ENCODE measurements around the gene SLC44A5. TPM values are rescaled to one million over a fixed set of nuclear protein-coding genes. Genes with fewer than 3 reads are reported as not detected.
"Not testable (repeated sequence)": the region's sequence is repeated elsewhere in the genome, so short reads cannot be mapped to it uniquely, and the experiment has no call there.

Gene SLC44A5
- total RNA-seq, 2 donors from 2014 or later = 0.70 TPM; not detected in 1

- H3K4me1 Mint-ChIP-seq (ENCODE audit: low read depth) = no peaks in the 10 kb centered on the region
- H3K27ac Mint-ChIP-seq = no peak overlapping the region
- H3K27me3 Mint-ChIP-seq (ENCODE audit: low read depth) = no peaks in the 10 kb centered on the region
- ATAC-seq (replicated peaks in 1 of 2) = no peak
- peaks cover 0 to 6% of the 10 kb centered on the region in 2 donors for H3K9me3 Mint-ChIP-seq
- no peak overlapping the region for H3K4me3 Mint-ChIP-seq
- H3K36me3 Mint-ChIP-seq (ENCODE audit: insufficient read depth in 2 of 2) = no peaks in the 10 kb centered on the region
- no peak for DNase-seq
Observed at GRCh38 chr1:75444220-75444619, 166.7 kb downstream of the SLC44A5 start.

DNA sequence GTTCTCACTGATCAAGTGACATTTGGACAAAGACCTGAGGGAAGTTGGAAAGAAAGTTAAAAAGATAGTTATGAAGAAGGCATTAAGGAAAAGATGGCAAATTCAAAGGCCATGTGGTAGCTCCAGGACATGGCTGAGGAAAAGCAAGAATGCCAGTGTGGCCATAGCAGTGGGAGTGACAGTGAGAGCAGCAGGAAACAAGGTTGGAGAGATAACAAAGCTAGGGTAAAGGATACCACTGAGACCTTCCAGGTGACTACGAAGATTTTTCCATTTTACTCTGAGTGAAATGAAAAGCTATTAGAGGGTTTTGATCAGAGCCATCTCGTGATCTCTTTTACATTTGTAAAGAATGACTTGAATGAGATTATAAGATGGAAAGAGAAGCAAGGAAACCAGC lies 170.6 kb downstream of the SLC44A5 start:
- DNase-seq = no peak
- no peak for ATAC-seq (replicated peaks in 1 of 2)
- no peak overlapping the region for H3K4me3 Mint-ChIP-seq

GRCh38 chr1:75438355-75438754 lies 172.6 kb downstream of the SLC44A5 start:
- Mint-ChIP-seq H3K9me3 (no peaks in the 10 kb centered on the region), H3K4me3 (no peak overlapping the region), H3K36me3 (ENCODE audit: insufficient read depth in 2 of 2) (no peaks in the 10 kb centered on the region), H3K4me1 (ENCODE audit: low read depth) (no peaks in the 10 kb centered on the region), H3K27me3 (ENCODE audit: low read depth) (no peaks in the 10 kb centered on the region), H3K27ac (no peak overlapping the region)
- ATAC-seq (replicated peaks in 1 of 2) = no peak
- DNase-seq = no peak

More for the DNA sequence above, 170.6 kb downstream of the SLC44A5 start:
- Mint-ChIP-seq H3K27ac (no peak overlapping the region), H3K36me3 (ENCODE audit: insufficient read depth in 2 of 2) (no peaks in the 10 kb centered on the region), H3K27me3 (ENCODE audit: low read depth) (no peaks in the 10 kb centered on the region), H3K4me1 (ENCODE audit: low read depth) (no peaks in the 10 kb centered on the region), H3K9me3 (no peaks in the 10 kb centered on the region)

- ATAC-seq (replicated peaks in 1 of 2) (no peak), DNase-seq (no peak)
- Mint-ChIP-seq H3K27me3 (ENCODE audit: low read depth) (no peaks in the 10 kb centered on the region), H3K4me3 (no peak overlapping the region), H3K36me3 (ENCODE audit: insufficient read depth in 2 of 2) (no peaks in the 10 kb centered on the region), H3K9me3 (no peaks in the 10 kb centered on the region), H3K4me1 (ENCODE audit: low read depth) (no peaks in the 10 kb centered on the region), H3K27ac (no peak overlapping the region)
Observed at GRCh38 chr1:75431843-75432242, 179.1 kb downstream of the SLC44A5 start.

DNA sequence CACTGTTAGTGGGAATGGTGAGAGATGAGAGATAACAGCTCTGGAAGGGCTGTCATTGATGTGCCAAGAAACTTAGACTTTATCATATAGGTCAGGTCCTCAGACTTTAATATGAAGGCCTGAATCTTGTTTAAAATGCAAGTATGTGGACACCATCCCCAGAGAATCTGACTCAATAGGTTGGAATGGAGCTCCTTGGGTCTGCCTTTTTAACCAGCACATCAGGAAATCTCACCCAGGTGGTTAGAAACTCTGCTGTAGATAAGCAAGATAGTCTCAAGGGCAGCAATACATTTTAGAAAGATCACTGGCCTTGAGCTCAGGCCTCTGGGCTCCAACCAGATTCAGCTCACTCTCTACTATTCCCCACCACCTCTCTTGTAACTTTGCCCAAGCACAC lies 180.4 kb downstream of the SLC44A5 start:
- Mint-ChIP-seq H3K9me3 (no peaks in the 10 kb centered on the region), H3K27me3 (ENCODE audit: low read depth) (no peaks in the 10 kb centered on the region), H3K27ac (no peak overlapping the region), H3K4me1 (ENCODE audit: low read depth) (no peaks in the 10 kb centered on the region), H3K4me3 (no peak overlapping the region), H3K36me3 (ENCODE audit: insufficient read depth in 2 of 2) (no peaks in the 10 kb centered on the region)
- ATAC-seq (replicated peaks in 1 of 2) (no peak), DNase-seq (no peak)

DNA sequence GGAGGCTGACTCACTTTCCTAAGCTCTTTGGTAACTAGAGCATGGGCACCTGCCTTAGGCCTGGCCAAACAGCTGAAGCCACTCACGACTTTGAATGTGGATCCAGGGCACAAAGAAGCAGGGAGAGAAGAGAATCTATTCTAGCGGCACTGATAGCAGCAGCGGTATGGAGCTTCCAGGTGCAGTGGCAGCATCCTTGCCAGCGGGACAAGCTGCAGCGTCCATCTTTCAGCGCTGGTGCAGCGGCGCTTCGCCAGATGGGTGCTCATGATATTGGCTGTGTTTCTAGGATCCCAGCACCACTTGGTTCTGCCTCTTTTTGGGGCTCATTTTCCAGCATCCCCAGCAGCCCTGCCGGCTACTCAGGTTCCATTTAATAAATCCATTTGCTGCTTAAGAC lies 184.2 kb downstream of the SLC44A5 start:
- no peaks in the 10 kb centered on the region for H3K4me1 Mint-ChIP-seq (ENCODE audit: low read depth)
- no peak for DNase-seq
- no peaks in the 10 kb centered on the region for H3K27me3 Mint-ChIP-seq (ENCODE audit: low read depth)
- no peak for ATAC-seq (replicated peaks in 1 of 2)
- no peak overlapping the region for H3K4me3 Mint-ChIP-seq
- no peak overlapping the region for H3K27ac Mint-ChIP-seq
- H3K36me3 Mint-ChIP-seq (ENCODE audit: insufficient read depth in 2 of 2) = no peaks in the 10 kb centered on the region
- H3K9me3 Mint-ChIP-seq = no peaks in the 10 kb centered on the region

- H3K36me3 Mint-ChIP-seq (ENCODE audit: insufficient read depth in 2 of 2) = no peaks in the 10 kb centered on the region
- DNase-seq (no peak), ATAC-seq (replicated peaks in 1 of 2) (no peak)
- H3K9me3 Mint-ChIP-seq = no peaks in the 10 kb centered on the region
- no peak overlapping the region for H3K4me3 Mint-ChIP-seq
- H3K27ac Mint-ChIP-seq = no peak overlapping the region
- H3K4me1 Mint-ChIP-seq (ENCODE audit: low read depth) = no peaks in the 10 kb centered on the region
- H3K27me3 Mint-ChIP-seq (ENCODE audit: low read depth) = no peaks in the 10 kb centered on the region
Observed at GRCh38 chr1:75425001-75425650, 185.8 kb downstream of the SLC44A5 start.

GRCh38 chr1:75423616-75424015 lies 187.3 kb downstream of the SLC44A5 start:
- Mint-ChIP-seq H3K4me1 (ENCODE audit: low read depth) (no peaks in the 10 kb centered on the region), H3K27me3 (ENCODE audit: low read depth) (no peaks in the 10 kb centered on the region), H3K9me3 (no peaks in the 10 kb centered on the region), H3K4me3 (no peak overlapping the region), H3K27ac (no peak overlapping the region), H3K36me3 (ENCODE audit: insufficient read depth in 2 of 2) (no peaks in the 10 kb centered on the region)
- DNase-seq = no peak
- ATAC-seq (replicated peaks in 1 of 2) = no peak

- no peak for DNase-seq
- ATAC-seq (replicated peaks in 1 of 2) = no peak
- Mint-ChIP-seq H3K36me3 (ENCODE audit: insufficient read depth in 2 of 2) (no peaks in the 10 kb centered on the region), H3K27ac (no peak overlapping the region), H3K9me3 (no peaks in the 10 kb centered on the region), H3K4me3 (no peak overlapping the region), H3K27me3 (ENCODE audit: low read depth) (no peaks in the 10 kb centered on the region), H3K4me1 (ENCODE audit: low read depth) (no peaks in the 10 kb centered on the region)
Observed at GRCh38 chr1:75423136-75423535, 187.8 kb downstream of the SLC44A5 start.

DNA sequence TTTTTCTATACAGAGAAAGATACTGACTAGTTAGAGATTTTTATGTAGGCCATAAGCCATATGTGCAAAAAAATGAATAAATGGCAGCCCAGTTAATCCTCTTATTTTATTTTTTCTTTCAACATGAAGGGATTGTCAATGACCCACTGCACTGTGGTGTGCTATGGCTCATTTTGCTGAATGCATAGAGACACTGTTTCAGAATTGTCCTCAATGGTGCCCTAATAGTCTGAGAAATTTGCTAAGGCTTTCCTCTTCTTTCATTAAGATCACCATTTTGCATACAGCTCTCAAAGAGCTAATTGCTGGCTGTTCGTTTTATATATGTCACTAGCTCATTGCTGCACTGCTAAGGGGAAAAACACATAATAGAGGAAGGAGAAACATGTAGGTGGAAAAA lies 189.5 kb downstream of the SLC44A5 start:
- ATAC-seq (replicated peaks in 1 of 2) (no peak), DNase-seq (no peak)
- no peaks in the 10 kb centered on the region for H3K27me3 Mint-ChIP-seq (ENCODE audit: low read depth)
- no peaks in the 10 kb centered on the region for H3K4me1 Mint-ChIP-seq (ENCODE audit: low read depth)
- no peaks in the 10 kb centered on the region for H3K36me3 Mint-ChIP-seq (ENCODE audit: insufficient read depth in 2 of 2)
- H3K4me3 Mint-ChIP-seq = no peak overlapping the region
- H3K27ac Mint-ChIP-seq = no peak overlapping the region
- H3K9me3 Mint-ChIP-seq = peaks cover 5 to 6% of the 10 kb centered on the region in 2 donors

GRCh38 chr1:75415187-75415586 lies 195.7 kb downstream of the SLC44A5 start:
- no peak for ATAC-seq (replicated peaks in 1 of 2)
- no peak overlapping the region for H3K4me3 Mint-ChIP-seq
- no peak overlapping the region for H3K27ac Mint-ChIP-seq
- H3K27me3 Mint-ChIP-seq (ENCODE audit: low read depth) = no peaks in the 10 kb centered on the region
- H3K4me1 Mint-ChIP-seq (ENCODE audit: low read depth) = no peaks in the 10 kb centered on the region
- peaks cover 5 to 8% of the 10 kb centered on the region in 2 donors for H3K9me3 Mint-ChIP-seq
- no peaks in the 10 kb centered on the region for H3K36me3 Mint-ChIP-seq (ENCODE audit: insufficient read depth in 2 of 2)
- no peak for DNase-seq

GRCh38 chr1:75412616-75413015 lies 198.3 kb downstream of the SLC44A5 start:
- no peak overlapping the region for H3K27ac Mint-ChIP-seq
- ATAC-seq (replicated peaks in 1 of 2) (no peak), DNase-seq (no peak)
- H3K36me3 Mint-ChIP-seq (ENCODE audit: insufficient read depth in 2 of 2) = no peaks in the 10 kb centered on the region
- no peaks in the 10 kb centered on the region for H3K27me3 Mint-ChIP-seq (ENCODE audit: low read depth)
- H3K4me1 Mint-ChIP-seq (ENCODE audit: low read depth) = no peaks in the 10 kb centered on the region
- no peak overlapping the region for H3K4me3 Mint-ChIP-seq
- H3K9me3 Mint-ChIP-seq = peaks cover 5 to 7% of the 10 kb centered on the region in 2 donors

- H3K4me3 Mint-ChIP-seq; H3K4me1 Mint-ChIP-seq (ENCODE audit: low read depth); H3K36me3 Mint-ChIP-seq (ENCODE audit: insufficient read depth in 2 of 2); H3K27me3 Mint-ChIP-seq (ENCODE audit: low read depth); DNase-seq; H3K27ac Mint-ChIP-seq; ATAC-seq (replicated peaks in 1 of 2): not testable (repeated sequence)
- H3K9me3 Mint-ChIP-seq = peaks cover 5 to 12% of the 10 kb centered on the region in 2 donors
Observed at GRCh38 chr1:75404681-75405080, 206.2 kb downstream of the SLC44A5 start.

DNA sequence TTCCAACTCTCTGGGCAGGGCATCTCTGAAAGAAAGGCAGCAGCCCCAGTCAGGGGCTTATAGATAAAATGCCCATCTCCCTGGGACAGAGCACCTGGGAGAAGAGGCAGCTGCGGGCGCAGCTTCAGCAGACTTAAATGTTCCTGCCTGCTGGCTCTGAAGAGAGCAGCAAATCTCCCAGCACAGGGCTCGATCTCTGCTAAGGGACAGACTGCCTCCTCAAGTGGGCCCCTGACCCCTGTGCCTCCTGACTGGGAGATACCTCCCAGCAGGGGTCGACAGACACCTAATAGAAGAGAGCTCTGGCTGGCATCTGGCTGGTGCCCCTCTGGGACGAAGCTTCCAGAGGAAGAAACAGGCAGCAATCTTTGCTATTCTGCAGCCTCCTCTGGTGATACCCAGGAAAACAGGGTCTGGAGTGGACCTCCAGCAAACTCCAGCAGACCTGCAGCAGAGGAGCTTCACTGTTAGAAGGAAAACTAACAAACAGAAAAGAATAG lies 207.7 kb downstream of the SLC44A5 start:
- H3K9me3 Mint-ChIP-seq = peaks cover 5 to 12% of the 10 kb centered on the region in 2 donors
- H3K4me1 Mint-ChIP-seq (ENCODE audit: low read depth); H3K27ac Mint-ChIP-seq; H3K27me3 Mint-ChIP-seq (ENCODE audit: low read depth); DNase-seq; H3K36me3 Mint-ChIP-seq (ENCODE audit: insufficient read depth in 2 of 2); ATAC-seq (replicated peaks in 1 of 2); H3K4me3 Mint-ChIP-seq: not testable (repeated sequence)
